ENCODE measurements around the gene MAP2K5.

- TF ChIP-seq CTCF (IDR thresholded peaks at IDR 0.05; ENCODE audit: low read depth, low read length) (no peak), EZH2phosphoT487 (IDR thresholded peaks at IDR 0.05; ENCODE audit: low read depth) (no peak)
Measured at GRCh38 chr15:67761343-67761742, 218.8 kb downstream of the MAP2K5 start.

All from OCI-LY3 (cell line).